Vagina (tissue), 2 donors: ENCODE results near the gene CSMD2. TPM values are rescaled to one million over a fixed set of nuclear protein-coding genes. Genes with fewer than 3 reads are reported as not detected.

Experiments
- DNase-seq, 2 donors: peaks; one replicate each; pipeline ENCODE4 v3.0.0-alpha.2; 2017; ENCODE audit errors: extremely low spot score in 2 of 2
- H3K27ac ChIP-seq: fragments of 200-600 bp; sonication (generic); one replicate; pipeline ENCODE4 v1.5.1; 2019
- H3K27me3 ChIP-seq: fragments of 200-600 bp; sonication (generic); one replicate; pipeline ENCODE4 v1.5.1; 2019
- H3K36me3 ChIP-seq, 2 donors: fragments of 200-600 bp; sonication (generic); one replicate each; pipeline ENCODE4 v1.5.1; 2017 to 2019
- H3K4me1 ChIP-seq: fragments of 200-600 bp; sonication (generic); one replicate; pipeline ENCODE4 v1.5.1; 2019
- H3K4me3 ChIP-seq, 2 donors: fragments of 200-600 bp; sonication (generic); 1 replicate in 1 of 2; 2 replicates in 1 of 2; pipeline ENCODE4 v1.5.1; 2016 to 2019
- H3K9me3 ChIP-seq: fragments of 200-600 bp; sonication (generic); one replicate; pipeline ENCODE4 v1.5.1; 2019
- POLR2A ChIP-seq, 2 donors: fragments of 450-650 bp; IDR thresholded peaks; one replicate each; pipeline ENCODE4 v1.6.1; 2017; ENCODE audit warnings: antibody characterized with exemption in 2 of 2, mild to moderate bottlenecking in 2 of 2, moderate library complexity in 2 of 2
- POLR2AphosphoS5 ChIP-seq, 2 donors: sonication (generic); formaldehyde crosslinking; IDR thresholded peaks; one replicate each; pipeline ENCODE4 v1.9.0; 2017; ENCODE audit warnings: antibody characterized with exemption in 2 of 2, mild to moderate bottlenecking in 2 of 2, low read depth in 1 of 2; ENCODE audit not compliant: insufficient read depth in 1 of 2
- intact Hi-C: fragments of 100-400 bp; cut with DNase I; formaldehyde crosslinking; loops from one replicate; pipeline ENCODE4 v1.15.1; 2023
- total RNA-seq: library from RNA; depleted of rRNA; stranded (reverse); fragments of >200 nt; gene quantifications from one replicate; pipeline ENCODE4 v1.2.3, GENCODE V29; 2016
- TF ChIP-seq, protein P1 (sequence below), 3 experiments: fragments of 450-650 bp in 2 of 3; fragments of 200-600 bp in 1 of 3; sonication (generic) in 1 of 3; IDR thresholded peaks; one replicate each; pipeline ENCODE4 v1.5.1; 2017 to 2019; ENCODE audit warnings: antibody characterized with exemption in 3 of 3, mild to moderate bottlenecking in 2 of 3, moderate library complexity in 2 of 3

The CSMD2 gene
- total RNA-seq, 1 donor from 2014 or later = 0.25 TPM

DNA sequence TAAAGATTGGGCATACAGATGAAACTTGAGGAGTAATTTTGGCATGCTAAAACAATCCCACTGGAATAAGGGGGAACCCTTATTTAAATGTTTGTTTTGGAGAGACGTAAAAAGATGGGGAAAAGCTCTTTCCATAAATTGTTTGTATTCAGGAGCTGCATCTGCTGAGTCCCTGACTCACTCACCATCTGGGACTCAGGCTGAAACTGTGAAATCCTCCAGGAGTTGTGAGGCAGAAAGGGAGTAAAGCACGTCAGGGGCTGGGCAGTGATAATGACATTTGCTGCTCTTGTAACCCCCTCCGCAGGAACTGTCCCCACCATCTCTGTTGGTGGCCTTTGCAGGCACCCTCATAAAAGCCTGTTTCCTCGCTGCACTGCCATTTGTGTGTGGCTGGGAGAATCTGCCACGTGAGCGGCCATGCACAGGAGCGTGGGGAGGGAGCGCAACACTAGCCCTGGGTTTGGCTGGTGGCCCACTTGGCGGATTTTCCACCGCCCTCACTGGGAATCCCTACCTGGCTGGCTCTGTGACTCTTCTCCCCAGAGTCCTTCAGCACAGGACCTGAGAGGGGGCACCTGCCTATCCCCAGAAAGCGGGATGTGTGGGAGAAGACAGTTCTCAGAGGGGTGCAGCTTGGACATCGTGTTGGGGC lies 647.3 kb downstream of the CSMD2 start:
- H3K4me1 ChIP-seq = no peaks in the 10 kb centered on the region
- H3K36me3 ChIP-seq = no peaks in the 10 kb centered on the region
- H3K9me3 ChIP-seq = no peaks in the 10 kb centered on the region
- no peak overlapping the region for H3K4me3 ChIP-seq
- no peak overlapping the region for H3K27ac ChIP-seq
- intact Hi-C loops = no loop called here
- DNase-seq = peak in 1 of 2 donors; percentile 44
- TF ChIP-seq, protein P1, sequence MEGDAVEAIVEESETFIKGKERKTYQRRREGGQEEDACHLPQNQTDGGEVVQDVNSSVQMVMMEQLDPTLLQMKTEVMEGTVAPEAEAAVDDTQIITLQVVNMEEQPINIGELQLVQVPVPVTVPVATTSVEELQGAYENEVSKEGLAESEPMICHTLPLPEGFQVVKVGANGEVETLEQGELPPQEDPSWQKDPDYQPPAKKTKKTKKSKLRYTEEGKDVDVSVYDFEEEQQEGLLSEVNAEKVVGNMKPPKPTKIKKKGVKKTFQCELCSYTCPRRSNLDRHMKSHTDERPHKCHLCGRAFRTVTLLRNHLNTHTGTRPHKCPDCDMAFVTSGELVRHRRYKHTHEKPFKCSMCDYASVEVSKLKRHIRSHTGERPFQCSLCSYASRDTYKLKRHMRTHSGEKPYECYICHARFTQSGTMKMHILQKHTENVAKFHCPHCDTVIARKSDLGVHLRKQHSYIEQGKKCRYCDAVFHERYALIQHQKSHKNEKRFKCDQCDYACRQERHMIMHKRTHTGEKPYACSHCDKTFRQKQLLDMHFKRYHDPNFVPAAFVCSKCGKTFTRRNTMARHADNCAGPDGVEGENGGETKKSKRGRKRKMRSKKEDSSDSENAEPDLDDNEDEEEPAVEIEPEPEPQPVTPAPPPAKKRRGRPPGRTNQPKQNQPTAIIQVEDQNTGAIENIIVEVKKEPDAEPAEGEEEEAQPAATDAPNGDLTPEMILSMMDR (IDR thresholded peaks at IDR 0.05) = no peak
- no peaks in the 10 kb centered on the region for H3K27me3 ChIP-seq

DNA sequence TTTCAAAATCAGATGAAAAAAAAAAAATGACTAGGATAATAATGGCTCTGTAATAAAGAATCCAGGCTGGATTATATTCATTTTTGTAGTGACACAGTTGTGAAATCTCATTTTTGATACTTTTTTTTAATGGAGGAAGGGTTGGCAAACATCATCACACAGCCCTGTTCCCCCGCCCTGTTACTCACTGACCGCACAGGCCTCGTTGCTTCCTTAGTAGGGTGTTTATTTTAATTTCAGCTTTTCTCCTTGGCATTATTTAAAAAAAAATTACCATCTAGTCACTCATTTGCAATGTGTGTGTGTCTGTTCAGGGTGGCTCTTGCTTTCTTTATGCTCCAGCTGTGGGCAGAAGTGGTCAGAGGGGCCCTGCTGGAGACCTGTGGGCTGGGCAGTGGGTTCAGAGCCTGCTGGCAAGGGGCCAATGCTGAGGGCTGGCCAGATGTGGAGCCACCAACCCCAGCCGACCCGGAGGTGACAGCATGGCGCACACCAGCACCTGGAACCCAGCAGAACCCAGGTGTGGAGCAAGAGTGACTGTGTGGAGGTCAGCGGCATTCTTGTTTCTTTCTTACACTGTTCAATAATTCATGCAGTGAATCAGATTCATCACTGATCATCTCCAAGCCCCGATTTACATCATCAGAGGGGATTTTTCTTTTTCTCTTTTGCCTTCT lies 648.0 kb downstream of the CSMD2 start:
- Histone ChIP-seq H3K9me3 (no peaks in the 10 kb centered on the region), H3K4me3 (no peak overlapping the region), H3K36me3 (no peaks in the 10 kb centered on the region), H3K27ac (no peak overlapping the region), H3K27me3 (no peaks in the 10 kb centered on the region), H3K4me1 (no peaks in the 10 kb centered on the region)
- no peak for TF ChIP-seq POLR2AphosphoS5 (IDR thresholded peaks at IDR 0.05; ENCODE audit: insufficient read depth in 1 of 2, low read depth in 1 of 2)
- no peak for TF ChIP-seq POLR2A (IDR thresholded peaks at IDR 0.05)
- TF ChIP-seq, protein P1 (IDR thresholded peaks at IDR 0.05) = no peak
- intact Hi-C loops = no loop called here
- DNase-seq = no peak

DNA sequence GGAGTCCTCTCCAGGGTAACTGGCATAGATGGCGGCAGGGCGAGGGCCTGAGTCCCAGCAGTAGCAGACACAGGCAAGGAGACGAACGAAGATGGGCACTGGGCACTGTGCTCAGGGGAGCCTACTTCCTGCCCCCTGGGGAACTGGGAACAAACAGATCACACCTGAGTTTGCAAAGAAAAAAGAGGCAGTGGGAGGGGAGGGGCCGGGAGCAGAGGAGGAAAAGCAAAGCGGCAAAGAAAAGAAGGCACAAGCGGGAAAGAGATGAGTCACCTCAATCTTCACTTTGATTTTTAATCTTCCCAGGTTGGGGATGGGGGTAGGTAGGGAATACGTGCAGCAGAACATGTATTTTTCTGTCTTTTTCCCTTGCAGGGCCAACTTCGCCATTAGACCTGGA lies 648.6 kb downstream of the CSMD2 start:
- no peaks in the 10 kb centered on the region for H3K4me1 ChIP-seq
- TF ChIP-seq POLR2A (IDR thresholded peaks at IDR 0.05) (no peak), POLR2AphosphoS5 (IDR thresholded peaks at IDR 0.05; ENCODE audit: insufficient read depth in 1 of 2, low read depth in 1 of 2) (no peak)
- TF ChIP-seq, protein P1 (IDR thresholded peaks at IDR 0.05) = no peak
- no peak overlapping the region for H3K4me3 ChIP-seq
- H3K9me3 ChIP-seq = no peaks in the 10 kb centered on the region
- no peaks in the 10 kb centered on the region for H3K27me3 ChIP-seq
- no peak overlapping the region for H3K27ac ChIP-seq
- no peak for DNase-seq
- no peaks in the 10 kb centered on the region for H3K36me3 ChIP-seq
- intact Hi-C loops = no loop called here

DNA sequence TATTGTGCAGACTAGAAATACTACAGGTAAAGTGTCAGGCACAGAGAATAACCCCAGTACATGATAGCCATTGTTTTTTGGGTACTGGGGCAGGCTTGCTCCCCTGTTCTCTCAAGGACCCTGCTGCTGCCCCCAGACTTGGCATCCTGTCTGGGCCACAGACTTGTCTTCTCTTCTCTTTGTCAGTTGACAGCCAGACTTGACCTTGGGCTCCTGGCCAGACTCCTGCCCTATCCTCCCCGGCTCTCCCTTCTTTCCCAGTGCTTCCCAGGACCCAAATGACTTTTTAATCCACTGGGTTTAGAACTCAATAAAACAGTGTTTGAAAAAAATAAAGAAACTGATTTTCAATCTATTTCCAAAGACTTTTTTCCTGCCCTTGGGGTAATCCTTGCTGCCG lies 649.4 kb downstream of the CSMD2 start:
- TF ChIP-seq POLR2A (IDR thresholded peaks at IDR 0.05) = no peak
- TF ChIP-seq POLR2AphosphoS5 (IDR thresholded peaks at IDR 0.05; ENCODE audit: insufficient read depth in 1 of 2, low read depth in 1 of 2) = no peak
- TF ChIP-seq, protein P1 (IDR thresholded peaks at IDR 0.05) = no peak
- Histone ChIP-seq H3K4me1 (no peaks in the 10 kb centered on the region), H3K27ac (no peak overlapping the region), H3K9me3 (no peaks in the 10 kb centered on the region), H3K4me3 (no peak overlapping the region), H3K27me3 (no peaks in the 10 kb centered on the region), H3K36me3 (no peaks in the 10 kb centered on the region)
- DNase-seq = no peak
- intact Hi-C loops = no loop called here

DNA sequence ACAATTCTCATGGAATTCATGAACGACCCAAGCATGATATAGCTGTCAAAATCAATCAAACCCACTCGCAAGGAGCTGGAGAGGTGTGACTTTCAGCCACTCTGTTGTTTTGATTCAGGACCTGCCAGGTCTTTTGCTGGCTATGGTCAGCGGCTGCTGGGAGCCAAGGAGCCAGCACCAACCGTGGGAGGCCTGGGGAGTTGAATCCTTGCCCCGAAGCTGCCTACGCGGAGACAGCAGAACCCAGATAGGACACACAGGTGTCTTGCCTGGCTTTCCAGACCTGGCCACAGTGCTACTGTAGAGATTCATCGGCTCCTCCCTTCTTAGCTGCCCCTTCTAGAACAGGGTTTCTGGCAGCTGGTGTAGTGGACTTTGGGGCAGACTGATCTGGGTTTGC lies 649.9 kb downstream of the CSMD2 start:
- Histone ChIP-seq H3K36me3 (no peaks in the 10 kb centered on the region), H3K4me3 (no peak overlapping the region), H3K4me1 (no peaks in the 10 kb centered on the region), H3K9me3 (no peaks in the 10 kb centered on the region), H3K27me3 (no peaks in the 10 kb centered on the region), H3K27ac (no peak overlapping the region)
- DNase-seq = no peak
- intact Hi-C loops = no loop called here
- TF ChIP-seq POLR2AphosphoS5 (IDR thresholded peaks at IDR 0.05; ENCODE audit: insufficient read depth in 1 of 2, low read depth in 1 of 2) (no peak), POLR2A (IDR thresholded peaks at IDR 0.05) (no peak)
- TF ChIP-seq, protein P1 (IDR thresholded peaks at IDR 0.05) = no peak
